ENCODE data around the gene GPR137.

DNA sequence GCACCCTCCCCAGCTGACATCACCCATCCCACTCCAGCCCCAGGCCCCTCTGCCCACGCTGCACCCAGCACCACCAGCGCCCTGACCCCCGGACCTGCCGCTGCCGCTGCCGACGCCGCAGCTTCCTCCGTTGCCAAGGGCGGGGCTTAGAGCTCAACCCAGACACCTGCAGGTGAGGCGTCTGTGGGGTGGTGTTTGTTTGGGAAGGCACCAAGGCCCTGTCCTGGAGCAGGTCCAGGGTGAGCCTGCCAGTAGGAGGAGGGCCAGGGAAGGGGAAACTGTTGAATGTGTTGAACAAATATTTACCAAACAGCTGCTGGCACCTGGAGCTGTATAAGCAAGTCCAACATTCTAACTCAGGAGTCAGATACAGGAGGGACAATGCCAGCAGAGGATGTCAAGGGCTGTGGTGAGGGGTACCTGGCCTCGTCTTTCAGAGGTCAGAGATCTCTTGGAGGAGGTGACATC lies 48.1 kb upstream of the GPR137 start:
- TF ChIP-seq, protein P1, sequence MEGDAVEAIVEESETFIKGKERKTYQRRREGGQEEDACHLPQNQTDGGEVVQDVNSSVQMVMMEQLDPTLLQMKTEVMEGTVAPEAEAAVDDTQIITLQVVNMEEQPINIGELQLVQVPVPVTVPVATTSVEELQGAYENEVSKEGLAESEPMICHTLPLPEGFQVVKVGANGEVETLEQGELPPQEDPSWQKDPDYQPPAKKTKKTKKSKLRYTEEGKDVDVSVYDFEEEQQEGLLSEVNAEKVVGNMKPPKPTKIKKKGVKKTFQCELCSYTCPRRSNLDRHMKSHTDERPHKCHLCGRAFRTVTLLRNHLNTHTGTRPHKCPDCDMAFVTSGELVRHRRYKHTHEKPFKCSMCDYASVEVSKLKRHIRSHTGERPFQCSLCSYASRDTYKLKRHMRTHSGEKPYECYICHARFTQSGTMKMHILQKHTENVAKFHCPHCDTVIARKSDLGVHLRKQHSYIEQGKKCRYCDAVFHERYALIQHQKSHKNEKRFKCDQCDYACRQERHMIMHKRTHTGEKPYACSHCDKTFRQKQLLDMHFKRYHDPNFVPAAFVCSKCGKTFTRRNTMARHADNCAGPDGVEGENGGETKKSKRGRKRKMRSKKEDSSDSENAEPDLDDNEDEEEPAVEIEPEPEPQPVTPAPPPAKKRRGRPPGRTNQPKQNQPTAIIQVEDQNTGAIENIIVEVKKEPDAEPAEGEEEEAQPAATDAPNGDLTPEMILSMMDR (IDR thresholded peaks at IDR 0.05): no peak
- no peak for TF ChIP-seq ZFX (IDR thresholded peaks at IDR 0.05; ENCODE audit: borderline replicate concordance)
